SH-SY5Y (cell line): Measurements from ENCODE around the gene FAT1.

Experiments
- GATA2 ChIP-seq: IDR thresholded peaks from 2 replicates; pipeline ENCODE4 v1.6.1; 2011; ENCODE audit warnings: mild to moderate bottlenecking, low read depth, low read length
- GATA3 ChIP-seq: IDR thresholded peaks from 2 replicates; pipeline ENCODE4 v1.6.1; 2011; ENCODE audit warnings: low read depth, mild to moderate bottlenecking, low read length, moderate library complexity

FAT1 gene

DNA sequence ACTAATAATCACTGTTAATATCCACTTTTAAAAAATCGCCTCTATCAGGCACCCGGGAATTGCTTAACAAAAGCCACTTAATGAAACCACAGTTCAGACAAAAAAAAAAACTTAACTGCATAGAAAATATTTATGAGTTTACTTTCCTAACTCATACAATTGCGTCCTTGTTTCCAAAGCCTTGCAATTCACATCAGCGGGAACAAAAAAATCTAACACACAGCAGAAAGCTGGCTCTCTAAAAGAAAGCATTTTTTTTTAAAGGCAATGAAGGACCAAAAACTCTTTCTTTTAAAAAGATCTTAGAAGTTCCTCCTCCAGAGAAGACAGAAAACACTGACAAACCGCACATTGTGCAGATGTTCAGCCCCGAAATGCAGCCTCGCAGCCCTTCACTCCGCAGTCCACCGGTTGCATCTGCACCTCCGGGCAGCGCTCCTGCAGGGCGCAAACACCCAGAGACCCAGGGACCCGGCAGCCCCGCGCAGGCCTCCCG is 812 bp downstream of the FAT1 start:
- no peak for TF ChIP-seq GATA2
- TF ChIP-seq GATA3: no peak

- no peak for TF ChIP-seq GATA3
- no peak for TF ChIP-seq GATA2
Observed at GRCh38 chr4:186719925-186720694, 3.5 kb downstream of the FAT1 start.

DNA sequence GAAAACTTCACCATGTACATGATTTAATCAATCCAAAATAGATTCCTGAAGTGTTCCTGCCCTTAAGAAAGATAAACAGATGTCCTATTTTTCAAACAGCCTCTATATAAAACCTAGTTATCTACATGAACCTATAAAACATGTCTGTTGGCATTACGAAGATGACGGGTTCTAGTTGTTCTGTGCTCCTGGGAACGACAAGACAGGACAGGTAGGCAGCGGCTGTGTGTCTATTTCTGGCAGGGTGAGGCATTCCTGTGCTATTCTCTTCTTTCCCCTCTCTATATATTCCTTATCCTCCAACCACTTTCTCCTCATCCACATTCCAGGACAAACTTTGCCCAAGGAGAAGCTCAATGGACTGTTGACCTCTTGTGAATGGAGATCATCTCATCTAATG is 6.1 kb downstream of the FAT1 start:
- no peak for TF ChIP-seq GATA3
- TF ChIP-seq GATA2: no peak

GRCh38 chr4:186715077-186715476 is 8.6 kb downstream of the FAT1 start:
- TF ChIP-seq GATA2 (no peak), GATA3 (no peak)

GRCh38 chr4:186714006-186714675 is 9.5 kb downstream of the FAT1 start:
- TF ChIP-seq GATA2: no peak
- TF ChIP-seq GATA3: no peak

DNA sequence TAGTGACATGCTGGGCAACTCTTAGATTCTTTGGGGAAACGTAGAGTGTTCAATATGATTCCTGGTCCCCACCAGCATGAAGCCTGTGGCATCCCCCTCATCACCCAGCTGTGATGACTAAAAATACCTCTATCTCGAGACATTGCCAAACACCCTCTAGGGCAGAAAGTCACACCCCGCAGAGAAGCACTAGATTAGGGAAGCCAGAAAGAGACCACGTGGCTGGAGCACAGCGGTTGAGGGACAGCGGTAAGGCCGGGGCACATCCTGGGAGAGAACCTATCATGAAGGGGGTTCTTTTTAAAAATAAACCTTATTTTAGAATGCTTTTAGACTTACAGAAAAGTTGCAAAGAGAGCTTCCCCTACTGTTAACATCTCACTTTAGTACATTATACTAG is 11.0 kb downstream of the FAT1 start:
- TF ChIP-seq GATA3: no peak
- no peak for TF ChIP-seq GATA2

DNA sequence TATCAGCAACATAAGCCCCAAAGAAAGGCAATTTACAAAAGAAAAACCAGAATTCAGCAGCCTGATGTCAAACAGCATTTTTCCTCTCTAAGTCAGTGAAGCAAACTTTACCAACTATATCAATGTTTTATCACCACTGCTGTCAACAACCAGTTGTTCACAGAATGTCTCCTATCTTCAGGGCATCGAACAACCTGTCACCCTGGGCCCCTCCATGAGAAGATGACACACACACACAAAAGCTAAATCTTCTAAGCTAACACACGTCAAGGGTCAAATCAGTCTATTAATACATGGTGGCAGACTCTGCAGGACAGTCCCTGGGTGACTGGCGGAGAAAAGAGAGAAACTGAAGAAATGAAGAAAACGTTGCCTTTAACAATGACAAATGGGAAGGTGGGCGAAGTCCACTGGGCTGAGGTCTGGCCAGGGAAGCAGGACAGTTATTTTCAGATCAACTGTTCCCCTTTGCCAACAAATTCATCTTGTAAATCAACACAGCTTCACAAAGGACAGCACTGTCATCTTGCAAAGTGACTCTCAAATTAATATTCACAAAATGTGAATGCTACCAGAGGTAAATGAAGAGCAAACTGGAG is 13.0 kb downstream of the FAT1 start:
- no peak for TF ChIP-seq GATA3
- TF ChIP-seq GATA2: no peak

DNA sequence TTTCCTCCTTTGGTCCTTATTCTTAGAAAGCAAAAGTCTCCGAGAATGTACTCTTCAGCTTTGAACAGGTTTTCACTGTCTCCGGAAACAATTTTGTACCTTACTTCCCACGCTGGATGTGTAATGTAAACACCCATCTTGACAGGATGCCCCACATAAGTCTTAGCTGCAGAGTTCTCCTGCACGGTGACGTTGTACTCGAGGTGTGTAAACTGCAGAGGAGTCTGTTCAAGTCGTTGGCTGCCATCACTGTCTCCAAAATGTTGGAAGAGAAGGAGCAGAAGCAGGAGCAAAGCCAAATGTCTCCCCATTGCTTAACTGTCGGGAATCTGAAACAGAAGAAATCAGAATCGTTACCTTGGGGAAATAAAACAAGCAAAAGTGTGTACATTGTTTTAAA is 14.1 kb downstream of the FAT1 start:
- no peak for TF ChIP-seq GATA2
- no peak for TF ChIP-seq GATA3

DNA sequence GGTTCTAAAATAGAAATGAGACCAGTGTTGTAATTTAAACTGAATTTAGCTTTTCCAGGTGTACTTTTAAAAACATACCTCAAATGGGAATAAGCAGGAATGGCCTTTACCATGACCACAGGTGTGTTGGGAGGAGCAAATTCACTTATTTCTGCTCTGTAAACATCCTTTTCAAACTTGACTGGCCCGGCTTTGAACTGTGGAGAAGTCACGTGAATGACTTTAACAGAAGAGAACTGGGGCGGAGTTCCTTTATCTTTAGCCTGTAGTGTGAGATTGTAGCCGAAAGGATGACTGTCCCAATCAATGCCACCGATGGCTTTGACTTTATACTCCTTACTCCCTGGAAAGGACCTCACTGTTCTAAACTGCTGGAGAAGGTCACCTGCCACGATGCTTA is 15.1 kb downstream of the FAT1 start:
- no peak for TF ChIP-seq GATA2
- no peak for TF ChIP-seq GATA3

DNA sequence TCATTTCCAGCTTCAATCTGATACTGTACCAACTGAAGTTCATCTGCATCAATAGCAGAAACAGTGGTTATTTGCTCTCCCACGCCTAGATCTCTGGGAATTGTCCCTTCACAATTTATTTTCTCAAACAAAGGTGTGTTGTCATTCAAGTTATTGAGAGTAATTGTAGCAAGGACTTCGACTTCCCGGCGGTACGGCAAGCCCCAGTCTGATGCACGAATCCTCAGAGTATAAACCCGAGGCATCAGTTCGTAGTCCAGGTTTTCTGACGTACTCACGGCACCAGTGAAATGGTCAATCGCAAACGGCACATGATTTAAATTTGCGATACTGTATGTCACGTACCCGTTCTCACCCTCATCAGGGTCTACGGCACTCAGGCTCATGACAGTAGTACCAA is 15.7 kb downstream of the FAT1 start:
- TF ChIP-seq GATA3 (no peak), GATA2 (no peak)

DNA sequence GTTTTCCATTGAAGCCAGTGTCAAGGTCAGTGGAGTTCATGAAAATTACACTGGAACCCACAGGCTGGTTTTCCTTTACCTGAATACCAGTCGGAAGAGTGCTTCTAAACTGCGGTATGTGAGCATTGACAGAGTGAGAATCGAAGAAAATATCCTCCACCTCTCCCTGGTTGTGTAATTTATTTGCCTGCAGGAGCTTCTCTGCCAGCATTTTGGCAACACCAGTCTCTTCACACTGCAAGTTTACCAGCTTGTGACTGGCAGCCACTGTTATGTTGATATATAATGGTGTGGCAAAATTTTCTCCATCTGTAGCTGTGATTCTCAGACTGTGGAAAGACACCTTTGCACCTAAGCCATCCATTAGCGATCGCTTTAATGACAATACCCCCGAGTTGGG is 16.1 kb downstream of the FAT1 start:
- no peak for TF ChIP-seq GATA3
- TF ChIP-seq GATA2: no peak

GRCh38 chr4:186704057-186704456 is 19.6 kb downstream of the FAT1 start:
- TF ChIP-seq GATA3 (no peak), GATA2 (no peak)

GRCh38 chr4:186703510-186703909 is 20.1 kb downstream of the FAT1 start:
- TF ChIP-seq GATA3: no peak
- TF ChIP-seq GATA2: no peak

DNA sequence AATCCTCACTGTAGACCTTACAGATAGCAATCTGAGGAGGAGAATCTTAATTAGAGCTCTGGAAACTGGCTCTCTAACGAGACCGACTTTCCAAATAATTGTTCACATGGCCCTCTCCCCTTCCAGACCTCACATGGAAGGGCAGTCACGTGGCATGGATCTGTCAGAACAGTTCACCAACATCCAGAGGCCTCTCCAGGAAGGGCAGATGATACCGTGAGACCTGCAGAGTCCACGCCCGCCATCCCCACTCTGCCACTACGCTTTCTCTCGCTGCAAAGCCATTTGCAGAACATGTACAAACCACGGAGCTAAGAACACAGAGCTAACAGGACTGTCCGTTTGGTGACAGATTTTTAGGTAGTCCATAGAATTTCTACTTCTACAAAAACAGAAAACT is 20.7 kb downstream of the FAT1 start:
- TF ChIP-seq GATA2 (no peak), GATA3 (no peak)

DNA sequence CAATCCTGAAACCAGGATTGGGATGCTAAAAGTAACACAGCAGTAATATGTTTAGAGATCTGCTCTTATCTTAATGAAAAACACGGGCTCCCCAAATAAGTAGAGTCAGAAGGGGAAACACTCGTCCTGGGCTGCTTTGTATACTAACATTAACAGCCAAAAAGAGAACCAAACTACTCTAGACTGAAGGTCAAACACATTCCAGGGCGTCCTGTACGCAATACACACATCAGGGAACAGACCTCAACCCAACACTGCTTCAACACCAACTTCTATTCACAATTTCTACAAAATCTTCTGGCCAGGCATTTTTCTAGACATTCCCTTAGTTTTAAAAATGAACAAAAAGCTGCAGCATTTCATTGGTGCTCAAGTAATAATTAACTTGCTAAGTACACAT is 21.4 kb downstream of the FAT1 start:
- TF ChIP-seq GATA2: no peak
- TF ChIP-seq GATA3: no peak
